ENCODE results near the gene OR2T10. TPM values are rescaled to one million over a fixed set of nuclear protein-coding genes. Genes with fewer than 3 reads are reported as not detected.
"Not testable (repeated sequence)": the region's sequence is repeated elsewhere in the genome, so short reads cannot be mapped to it uniquely, and the experiment has no call there.

Gene OR2T10, protein sequence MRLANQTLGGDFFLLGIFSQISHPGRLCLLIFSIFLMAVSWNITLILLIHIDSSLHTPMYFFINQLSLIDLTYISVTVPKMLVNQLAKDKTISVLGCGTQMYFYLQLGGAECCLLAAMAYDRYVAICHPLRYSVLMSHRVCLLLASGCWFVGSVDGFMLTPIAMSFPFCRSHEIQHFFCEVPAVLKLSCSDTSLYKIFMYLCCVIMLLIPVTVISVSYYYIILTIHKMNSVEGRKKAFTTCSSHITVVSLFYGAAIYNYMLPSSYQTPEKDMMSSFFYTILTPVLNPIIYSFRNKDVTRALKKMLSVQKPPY
- polyA plus RNA-seq (2012; ENCODE audit: insufficient read length, low read depth), result not detected

DNA sequence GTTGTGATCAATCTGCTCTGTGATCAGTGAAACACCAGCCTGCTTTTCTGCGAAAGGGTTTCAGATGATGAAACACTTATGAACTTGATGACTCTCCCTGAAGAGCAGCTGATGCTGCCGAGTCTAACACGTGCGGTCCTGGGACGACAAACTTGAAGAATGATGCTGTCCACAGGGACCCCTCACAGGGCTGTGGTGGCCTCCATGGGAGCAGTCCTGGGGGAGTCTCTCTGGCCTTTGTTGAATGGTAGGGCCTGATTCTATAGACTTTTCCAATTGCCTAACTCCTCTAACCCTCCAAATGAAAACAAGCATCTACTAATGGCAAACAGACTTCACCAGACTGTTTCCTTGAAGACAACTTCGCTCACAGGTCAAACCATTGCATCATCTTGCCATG lies at the start of gene OR2T10:
TSS of gene OR2T10 (minus strand) at position 112 of the 400 bp plus-strand sequence. CDS start 3,932 bp downstream, outside the sequence.
- TF ChIP-seq SIN3A (IDR thresholded peaks at IDR 0.05; ENCODE audit: borderline replicate concordance, insufficient read depth, low read length) (no peak), FOXP2 (optimal IDR thresholded peaks at IDR 0.05; ENCODE audit: borderline replicate concordance, extremely low read depth, extremely low read length, insufficient read depth) (no peak), POLR2AphosphoS5 (IDR thresholded peaks at IDR 0.05; ENCODE audit: low read depth, low read length) (no peak), TAF1 (IDR thresholded peaks at IDR 0.05; ENCODE audit: borderline replicate concordance, insufficient read depth, low read length) (no peak)
- TF ChIP-seq, protein P1, sequence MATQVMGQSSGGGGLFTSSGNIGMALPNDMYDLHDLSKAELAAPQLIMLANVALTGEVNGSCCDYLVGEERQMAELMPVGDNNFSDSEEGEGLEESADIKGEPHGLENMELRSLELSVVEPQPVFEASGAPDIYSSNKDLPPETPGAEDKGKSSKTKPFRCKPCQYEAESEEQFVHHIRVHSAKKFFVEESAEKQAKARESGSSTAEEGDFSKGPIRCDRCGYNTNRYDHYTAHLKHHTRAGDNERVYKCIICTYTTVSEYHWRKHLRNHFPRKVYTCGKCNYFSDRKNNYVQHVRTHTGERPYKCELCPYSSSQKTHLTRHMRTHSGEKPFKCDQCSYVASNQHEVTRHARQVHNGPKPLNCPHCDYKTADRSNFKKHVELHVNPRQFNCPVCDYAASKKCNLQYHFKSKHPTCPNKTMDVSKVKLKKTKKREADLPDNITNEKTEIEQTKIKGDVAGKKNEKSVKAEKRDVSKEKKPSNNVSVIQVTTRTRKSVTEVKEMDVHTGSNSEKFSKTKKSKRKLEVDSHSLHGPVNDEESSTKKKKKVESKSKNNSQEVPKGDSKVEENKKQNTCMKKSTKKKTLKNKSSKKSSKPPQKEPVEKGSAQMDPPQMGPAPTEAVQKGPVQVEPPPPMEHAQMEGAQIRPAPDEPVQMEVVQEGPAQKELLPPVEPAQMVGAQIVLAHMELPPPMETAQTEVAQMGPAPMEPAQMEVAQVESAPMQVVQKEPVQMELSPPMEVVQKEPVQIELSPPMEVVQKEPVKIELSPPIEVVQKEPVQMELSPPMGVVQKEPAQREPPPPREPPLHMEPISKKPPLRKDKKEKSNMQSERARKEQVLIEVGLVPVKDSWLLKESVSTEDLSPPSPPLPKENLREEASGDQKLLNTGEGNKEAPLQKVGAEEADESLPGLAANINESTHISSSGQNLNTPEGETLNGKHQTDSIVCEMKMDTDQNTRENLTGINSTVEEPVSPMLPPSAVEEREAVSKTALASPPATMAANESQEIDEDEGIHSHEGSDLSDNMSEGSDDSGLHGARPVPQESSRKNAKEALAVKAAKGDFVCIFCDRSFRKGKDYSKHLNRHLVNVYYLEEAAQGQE (IDR thresholded peaks at IDR 0.05; ENCODE audit: insufficient read depth in 1 of 2, low read depth in 2 of 2, low read length in 2 of 2), result no peak

DNA sequence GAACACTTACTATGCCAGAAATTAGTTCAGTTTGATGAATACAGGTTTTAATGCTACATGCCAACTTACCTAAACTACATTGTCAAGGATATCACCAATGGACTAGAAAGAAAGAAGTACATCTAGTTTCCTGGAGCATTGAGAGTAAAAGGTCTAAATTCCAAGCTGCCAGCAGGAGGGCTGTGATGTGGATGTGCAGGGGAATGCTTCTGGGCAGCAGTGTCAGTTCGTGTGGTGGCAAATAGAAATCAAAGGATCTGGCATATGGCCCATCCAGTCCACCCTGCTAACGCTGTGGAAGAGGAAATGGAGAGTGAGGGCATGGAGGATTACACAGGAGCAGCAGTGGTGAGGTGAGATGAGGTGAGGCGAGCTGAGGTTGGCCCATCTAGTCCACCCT lies 47.7 kb upstream of the OR2T10 start, which contains the start of gene OR2T35:
TSS of gene OR2T35 (minus strand) at position 101 of the 400 bp plus-strand sequence. CDS start 6,020 bp downstream, outside the sequence.
- not testable (repeated sequence) for TF ChIP-seq FOXP2 (optimal IDR thresholded peaks at IDR 0.05; ENCODE audit: borderline replicate concordance, extremely low read depth, extremely low read length, insufficient read depth); TAF1 (IDR thresholded peaks at IDR 0.05; ENCODE audit: borderline replicate concordance, insufficient read depth, low read length)
- TF ChIP-seq, protein P1 (IDR thresholded peaks at IDR 0.05; ENCODE audit: insufficient read depth in 1 of 2, low read depth in 2 of 2, low read length in 2 of 2), result not testable (repeated sequence)

DNA sequence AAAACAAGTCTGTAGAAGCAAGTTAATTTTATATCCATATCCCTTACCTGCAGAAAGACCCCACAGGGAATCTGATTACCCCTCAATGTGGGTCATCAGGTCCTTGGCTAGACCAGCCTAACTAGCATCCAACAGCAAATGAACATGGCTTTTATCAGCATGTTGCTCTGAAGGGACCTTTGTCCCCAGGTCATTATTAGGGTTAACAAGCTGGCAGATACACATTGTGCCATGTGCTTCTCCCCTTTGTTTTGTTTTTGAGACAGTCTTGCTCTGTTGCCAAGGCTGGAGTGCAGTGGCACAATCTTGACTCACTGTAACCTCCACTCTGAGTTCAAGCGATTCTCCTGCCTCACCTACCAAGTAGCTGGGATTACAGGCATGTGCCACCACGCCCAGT lies 37.5 kb upstream of the OR2T10 start, which contains the start of gene OR2T11:
TSS of gene OR2T11 (minus strand) at position 101 of the 400 bp plus-strand sequence. CDS start 7,963 bp downstream, outside the sequence.
- TF ChIP-seq, protein P1 (IDR thresholded peaks at IDR 0.05; ENCODE audit: insufficient read depth in 1 of 2, low read depth in 2 of 2, low read length in 2 of 2), result not testable (repeated sequence)
- TF ChIP-seq SIN3A, TAF1 (IDR thresholded peaks at IDR 0.05; ENCODE audit: borderline replicate concordance, insufficient read depth, low read length): not testable (repeated sequence)

DNA sequence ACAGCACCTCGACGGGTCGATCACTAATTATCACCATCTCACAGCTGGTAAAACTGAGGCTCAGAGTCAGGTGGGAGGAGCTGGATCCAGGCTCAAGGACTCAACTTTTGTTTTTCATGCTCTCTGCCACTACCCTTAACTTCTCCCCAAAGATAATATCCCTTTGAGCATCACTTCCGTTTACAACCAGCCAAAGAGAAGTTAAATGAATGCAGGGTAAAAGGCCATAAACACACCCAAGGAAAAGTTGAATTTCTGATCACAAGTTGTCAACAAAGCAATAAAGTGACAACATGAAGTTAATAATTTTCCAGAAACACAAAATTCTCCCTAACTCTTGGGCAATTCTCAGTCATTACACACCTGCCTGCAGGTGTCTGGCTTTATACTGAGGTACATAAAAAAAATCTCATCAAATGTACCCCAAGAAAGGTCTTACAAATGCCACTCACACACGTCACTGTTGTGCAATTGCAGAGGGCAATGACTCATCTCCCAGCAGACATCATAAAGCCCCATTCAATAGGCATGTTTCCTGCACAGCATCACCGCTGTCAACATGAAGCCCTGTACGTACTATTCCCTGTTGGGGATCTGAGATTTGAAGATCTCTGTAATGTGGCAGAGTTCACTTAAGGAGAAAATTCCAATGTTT lies 34.0 kb upstream of the OR2T10 start:
- TF ChIP-seq FOXP2 (optimal IDR thresholded peaks at IDR 0.05; ENCODE audit: borderline replicate concordance, extremely low read depth, extremely low read length, insufficient read depth) (no peak), SIN3A (IDR thresholded peaks at IDR 0.05; ENCODE audit: borderline replicate concordance, insufficient read depth, low read length) (no peak), POLR2AphosphoS5 (IDR thresholded peaks at IDR 0.05; ENCODE audit: low read depth, low read length) (no peak), TAF1 (IDR thresholded peaks at IDR 0.05; ENCODE audit: borderline replicate concordance, insufficient read depth, low read length) (no peak)
- TF ChIP-seq, protein P1 (IDR thresholded peaks at IDR 0.05; ENCODE audit: insufficient read depth in 1 of 2, low read depth in 2 of 2, low read length in 2 of 2), result no peak

All from PFSK-1 (cell line).